ENCODE measurements around the gene MBNL3.

The MBNL3 gene

DNA sequence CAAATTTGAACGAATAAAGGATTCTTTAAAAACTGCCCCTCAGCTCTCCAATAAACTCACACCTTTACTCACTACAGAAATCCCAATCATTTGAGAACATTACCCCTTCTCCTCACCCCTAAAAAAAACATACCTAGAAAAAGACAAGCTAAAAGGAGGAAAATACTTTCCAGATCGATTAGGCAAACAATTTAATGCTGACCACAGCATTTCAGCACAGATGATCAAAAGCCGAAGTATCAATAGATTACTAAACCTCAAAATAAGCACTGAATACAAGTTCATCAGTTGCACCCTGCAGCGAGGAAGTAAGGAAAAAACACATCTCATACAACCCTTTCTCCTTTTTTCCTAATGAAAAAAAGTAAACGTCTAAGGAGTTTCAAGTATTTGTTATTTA is 65.5 kb downstream of the MBNL3 start:
- no peak for DNase-seq (ENCODE audit: low read depth, low spot score)

DNA sequence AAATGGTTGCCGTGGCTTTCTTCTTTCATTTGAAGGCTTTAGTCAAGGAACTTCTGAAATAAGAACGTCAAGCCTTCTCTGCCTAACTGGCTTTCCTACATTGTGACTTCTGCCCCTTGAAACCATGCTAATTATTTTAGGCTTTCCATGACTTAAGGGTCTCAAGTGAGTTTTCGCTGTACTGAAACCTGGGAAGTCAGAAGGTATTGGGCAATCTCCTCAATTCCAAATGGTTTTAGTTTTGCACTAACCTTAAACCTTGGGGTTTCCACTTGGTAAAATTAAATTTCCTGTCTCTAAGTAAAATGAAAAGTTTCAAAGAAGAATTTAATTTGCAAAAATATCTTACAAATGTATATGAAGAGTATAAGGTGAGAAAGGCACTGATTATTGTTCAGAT is 73.8 kb downstream of the MBNL3 start:
- DNase-seq (ENCODE audit: low read depth, low spot score): no peak

DNA sequence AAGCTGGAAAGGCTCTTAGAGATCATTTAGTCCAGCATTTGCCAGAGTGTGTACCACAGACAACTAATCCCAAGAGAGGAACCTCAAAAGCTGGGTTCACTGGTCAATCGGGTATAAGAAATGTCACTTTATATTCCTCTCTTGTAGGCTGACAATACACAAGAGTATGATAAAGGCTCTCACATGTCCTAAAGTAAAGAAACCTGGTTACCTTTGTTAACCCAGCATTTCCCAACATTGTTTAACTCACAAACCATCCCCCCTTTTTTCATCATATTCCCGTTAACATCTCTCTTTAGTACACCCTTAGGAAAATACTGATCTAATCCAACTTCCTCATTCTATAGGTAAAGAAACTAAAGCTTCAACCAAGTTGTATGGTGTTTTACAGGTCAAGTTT is 74.4 kb downstream of the MBNL3 start:
- no peak for DNase-seq (ENCODE audit: low read depth, low spot score)

DNA sequence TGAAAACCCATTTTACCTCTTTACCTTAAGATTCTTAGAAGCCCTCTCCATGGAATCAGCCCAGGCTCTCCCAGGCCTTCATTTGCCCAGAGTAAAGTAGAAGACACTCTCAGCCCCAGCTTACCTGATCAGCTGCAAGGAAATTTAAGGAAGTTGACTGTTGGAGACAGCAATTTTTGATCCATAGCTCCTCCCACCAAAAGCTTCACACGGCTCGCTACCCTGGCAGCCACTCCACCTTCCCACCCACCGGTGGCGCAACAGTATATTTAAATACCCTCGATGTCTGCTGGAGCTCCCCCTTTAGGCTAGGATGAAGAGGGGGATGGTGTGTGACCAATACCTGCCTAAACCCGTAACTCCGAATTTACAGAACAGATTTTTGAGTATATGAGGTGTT is 75.4 kb downstream of the MBNL3 start:
- DNase-seq (ENCODE audit: low read depth, low spot score): no peak

DNA sequence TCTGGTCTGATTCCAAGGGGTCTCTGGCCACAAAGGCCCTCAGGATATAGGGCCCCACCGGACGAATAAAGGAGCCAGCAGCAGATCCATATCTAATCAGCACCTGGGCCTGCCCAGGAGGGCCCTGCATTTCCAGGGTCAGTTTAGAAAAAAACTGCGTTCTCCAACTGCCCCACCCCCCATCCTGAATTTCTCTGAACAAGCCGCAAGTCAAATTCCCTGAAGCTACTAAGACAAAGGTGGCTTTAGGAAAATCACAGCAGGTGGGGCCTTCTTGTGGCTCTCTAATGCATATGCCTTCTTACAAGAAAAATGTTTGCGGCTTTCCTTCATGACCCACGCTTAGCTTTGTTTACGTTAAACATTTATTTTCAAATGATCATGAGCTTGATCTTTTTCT is 76.6 kb downstream of the MBNL3 start:
- DNase-seq (ENCODE audit: low read depth, low spot score): no peak

DNA sequence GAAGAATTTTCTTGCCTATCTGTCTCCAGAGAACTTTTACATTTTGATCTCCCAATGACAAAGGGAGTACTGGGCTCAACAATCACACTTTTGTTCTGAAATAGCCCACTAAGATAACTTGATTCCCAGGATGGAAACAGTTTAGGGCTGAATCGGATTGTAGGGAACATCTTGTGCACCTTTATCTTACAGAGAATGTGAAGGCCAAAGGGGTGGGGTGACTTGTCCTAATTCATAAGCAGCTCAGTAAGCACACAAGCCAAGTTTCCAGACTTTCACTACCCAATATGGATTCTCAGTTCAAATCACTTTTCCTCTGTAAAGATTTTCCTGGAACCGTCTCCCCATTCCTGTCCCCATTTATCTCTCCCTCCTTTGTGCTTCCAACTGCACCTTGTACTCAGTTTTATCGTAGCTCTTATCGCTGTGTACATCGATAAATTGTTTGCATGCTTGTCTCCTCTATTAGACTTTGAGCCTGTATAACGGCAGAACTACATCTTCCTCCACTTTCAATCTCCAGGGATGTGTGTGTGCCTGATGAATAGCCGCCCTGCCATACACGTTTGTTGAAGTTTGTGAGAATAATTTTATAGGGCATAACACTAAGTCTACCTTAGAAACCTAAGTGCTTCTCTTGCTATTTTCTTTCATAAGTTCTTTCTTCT is 77.4 kb downstream of the MBNL3 start:
- DNase-seq (ENCODE audit: low read depth, low spot score): no peak

DNA sequence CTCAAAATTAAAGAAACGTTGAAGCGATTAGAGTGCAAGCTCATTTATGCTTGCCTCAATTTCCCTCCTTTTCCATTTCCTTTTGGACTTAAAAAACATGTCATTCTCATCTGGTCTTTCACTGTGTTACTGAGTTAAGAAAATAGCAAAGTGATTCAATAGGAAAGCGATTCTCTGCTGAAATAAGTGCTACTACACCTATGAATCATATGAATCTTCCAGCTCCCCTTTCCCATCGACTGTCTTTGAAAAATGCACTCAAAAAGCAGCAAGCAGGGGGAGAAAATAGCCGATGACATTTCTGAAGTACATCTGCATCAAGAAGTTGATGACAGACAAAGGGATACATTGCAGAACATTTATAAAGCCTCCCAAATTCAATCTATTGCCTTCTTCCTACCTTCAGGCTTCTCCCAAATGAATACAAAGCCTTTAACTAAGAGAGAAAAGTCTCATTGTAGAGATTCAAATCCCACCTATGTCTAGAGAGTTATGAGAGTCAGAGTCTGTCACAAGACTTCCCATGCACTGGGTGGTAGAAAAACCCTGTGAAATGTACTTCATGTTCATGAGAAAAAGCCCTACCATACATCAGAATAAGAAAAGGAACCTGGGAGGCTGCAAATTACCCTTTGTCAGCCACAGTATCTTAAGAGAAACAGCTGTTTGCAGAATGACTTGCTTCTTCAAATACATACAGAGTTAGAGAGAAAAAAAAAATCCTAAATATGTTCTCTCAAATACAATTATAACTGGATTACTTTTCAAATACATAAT is 78.9 kb downstream of the MBNL3 start:
- no peak for DNase-seq (ENCODE audit: low read depth, low spot score)

DNA sequence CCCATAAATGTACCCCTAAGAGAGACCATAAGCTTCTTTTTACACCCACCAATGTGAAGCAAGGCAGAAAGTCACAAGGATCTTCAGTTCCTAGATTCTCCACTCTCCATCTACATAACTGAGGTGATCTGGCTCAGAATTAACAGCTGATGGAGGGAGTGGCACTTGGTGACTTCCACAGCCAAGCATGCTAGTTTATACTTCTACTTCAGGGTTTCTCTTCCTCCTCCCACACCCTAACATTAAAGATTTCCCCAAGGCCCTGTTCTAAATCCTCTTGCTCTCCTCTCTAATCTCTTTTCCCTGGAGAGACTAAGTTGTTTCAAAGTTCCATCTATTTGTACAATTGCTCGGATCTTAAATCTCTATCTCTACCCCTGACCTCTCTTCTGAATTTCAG is 81.1 kb downstream of the MBNL3 start:
- DNase-seq (ENCODE audit: low read depth, low spot score): no peak

DNA sequence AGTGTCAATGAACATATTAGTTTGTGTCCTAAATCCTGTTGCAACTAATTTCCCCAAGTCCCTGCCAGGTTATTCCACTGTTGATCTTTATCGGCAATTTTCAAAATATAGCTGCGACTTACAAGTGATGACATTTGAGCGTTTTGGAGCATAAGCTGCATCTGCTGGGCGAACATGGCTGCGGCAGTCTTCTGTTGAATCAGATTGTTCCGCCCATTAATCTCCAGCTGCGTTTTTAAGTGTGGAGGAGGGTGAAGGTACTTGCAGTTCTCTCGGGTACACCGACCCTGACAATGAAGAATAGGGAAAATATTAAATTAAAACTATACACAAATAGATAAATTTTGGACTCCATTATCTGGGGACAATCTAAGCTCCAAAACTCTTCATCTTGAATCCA is 82.7 kb downstream of the MBNL3 start:
- no peak for DNase-seq (ENCODE audit: low read depth, low spot score)

DNA sequence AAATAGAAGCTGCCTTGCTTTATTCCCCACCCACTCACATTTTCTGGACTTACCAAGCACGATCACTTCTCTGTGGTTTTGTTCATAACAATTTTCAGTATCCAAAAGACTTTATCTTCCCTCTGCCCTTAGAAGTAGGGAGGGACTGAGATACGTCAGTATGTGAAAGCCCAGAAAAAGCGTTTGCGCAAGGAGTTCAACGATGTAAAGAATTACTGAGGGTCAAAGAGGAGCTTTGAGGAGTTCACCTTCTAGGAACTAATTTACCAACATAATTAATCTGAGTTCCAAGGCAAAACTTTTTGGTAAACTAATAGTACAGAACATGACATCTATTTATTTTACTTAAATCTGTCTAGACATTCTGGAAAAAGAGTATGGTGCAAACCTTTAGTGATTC is 84.6 kb downstream of the MBNL3 start:
- no peak for DNase-seq (ENCODE audit: low read depth, low spot score)

DNA sequence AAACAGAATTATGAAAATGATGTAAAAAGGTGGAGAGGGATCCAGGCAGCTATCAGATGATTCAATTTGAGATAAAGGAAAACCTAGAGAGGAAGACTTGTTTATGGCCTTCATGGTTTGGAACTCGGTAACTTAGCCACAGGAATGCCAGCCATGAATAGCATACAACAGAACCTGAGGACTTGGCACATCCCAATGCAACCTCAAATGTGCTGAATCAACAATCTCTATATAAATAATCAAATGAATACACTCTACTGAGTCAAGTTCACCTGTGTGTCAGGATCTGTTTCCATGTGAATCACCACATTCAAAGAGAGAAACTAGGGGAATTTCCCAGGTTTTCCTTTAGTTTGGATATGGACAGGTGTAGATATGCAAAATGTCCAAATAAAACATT is 86.9 kb downstream of the MBNL3 start:
- DNase-seq (ENCODE audit: low read depth, low spot score): no peak

DNA sequence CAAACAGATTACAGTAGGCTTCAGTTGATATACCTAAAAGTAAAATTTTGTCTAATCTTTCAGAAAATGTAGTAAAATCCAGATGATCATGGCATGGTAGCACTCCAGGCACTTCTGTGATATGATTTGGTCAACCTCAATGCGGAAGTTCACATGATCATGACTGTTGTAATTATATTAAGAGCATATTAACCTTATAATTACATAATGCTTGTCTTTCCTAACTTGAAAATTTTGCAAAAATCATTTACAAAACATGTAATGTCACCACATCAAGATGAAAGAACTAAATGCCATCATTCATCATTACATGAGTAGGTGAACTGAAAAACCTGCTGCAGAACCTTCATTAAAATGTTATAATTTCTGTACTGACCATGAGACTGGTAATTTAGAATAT is 88.1 kb downstream of the MBNL3 start:
- DNase-seq (ENCODE audit: low read depth, low spot score): no peak

DNA sequence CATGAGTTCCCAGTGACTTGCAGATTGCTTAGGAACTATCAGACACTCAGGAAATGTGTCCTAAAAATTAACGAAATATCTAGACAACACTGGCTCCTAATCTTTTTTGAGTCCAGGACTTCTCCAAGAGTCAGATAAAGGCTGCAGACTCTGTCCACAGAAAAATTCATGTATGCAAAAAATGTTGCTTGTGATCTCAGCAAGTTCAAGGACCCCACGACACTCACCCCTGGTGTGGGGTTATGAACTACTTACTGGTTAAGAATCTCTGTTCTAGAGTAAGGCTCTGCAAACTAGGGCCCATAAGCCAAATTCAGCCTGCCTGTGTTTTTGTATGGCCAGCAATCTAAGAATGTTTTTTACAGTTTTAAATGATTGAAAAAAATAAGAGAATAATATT is 93.2 kb downstream of the MBNL3 start:
- no peak for DNase-seq (ENCODE audit: low read depth, low spot score)

DNA sequence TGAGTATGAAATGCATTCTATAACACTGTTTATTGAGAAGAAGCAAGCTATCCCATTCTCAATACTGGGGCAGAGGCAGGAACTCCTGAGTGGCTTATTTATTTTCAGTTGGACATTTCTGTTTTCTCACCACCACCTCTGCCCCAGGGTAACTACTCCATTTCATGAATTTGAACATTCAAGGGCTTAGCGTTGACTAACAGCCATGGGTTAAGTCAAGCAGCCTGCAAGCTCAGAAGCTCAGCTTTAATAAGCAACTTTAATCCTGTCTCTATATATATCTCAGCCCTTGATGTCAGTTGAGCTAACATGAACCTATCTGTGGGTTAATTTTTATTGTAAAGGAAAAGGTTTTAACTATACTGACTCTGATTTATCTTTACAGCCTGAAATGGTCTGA is 93.8 kb downstream of the MBNL3 start:
- DNase-seq (ENCODE audit: low read depth, low spot score): no peak

DNA sequence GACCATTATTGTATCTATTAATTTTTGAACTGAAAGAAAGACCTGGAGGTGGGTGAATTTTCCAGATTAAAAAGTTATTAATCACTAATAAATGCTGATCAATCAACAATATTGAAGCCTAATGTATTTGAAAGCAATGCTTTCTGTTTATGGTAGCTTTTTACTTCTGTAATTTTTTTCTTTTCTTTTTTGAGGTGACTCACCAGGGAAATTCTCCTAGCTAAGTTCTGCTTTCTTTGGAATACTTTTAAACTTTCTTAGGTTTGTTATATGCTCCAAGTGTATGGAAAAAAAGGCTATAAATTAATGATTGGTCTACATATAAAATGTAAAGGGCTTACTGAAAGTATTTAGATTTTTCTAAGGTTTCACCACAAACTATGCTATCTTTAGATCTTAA is 94.2 kb downstream of the MBNL3 start:
- DNase-seq (ENCODE audit: low read depth, low spot score): no peak

DNA sequence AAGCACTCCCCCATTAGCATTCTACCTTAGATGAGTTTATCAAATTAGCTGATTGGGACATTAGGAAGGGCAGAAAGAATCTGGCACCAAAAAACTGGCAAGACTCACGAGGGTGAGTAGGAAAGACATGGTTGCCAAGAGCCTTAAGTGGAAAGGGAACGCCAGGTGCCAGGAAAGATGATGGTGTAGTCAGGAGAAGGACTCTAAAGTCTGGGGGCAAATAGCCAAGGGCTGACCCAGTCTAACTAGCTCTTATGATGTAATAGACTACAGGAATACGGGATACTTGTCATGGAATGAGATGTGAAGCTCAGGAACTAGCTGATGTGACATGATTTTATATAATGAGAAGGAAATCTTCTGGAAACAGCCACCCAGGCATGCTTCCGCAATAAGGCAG is 94.8 kb downstream of the MBNL3 start:
- DNase-seq (ENCODE audit: low read depth, low spot score): no peak

DNA sequence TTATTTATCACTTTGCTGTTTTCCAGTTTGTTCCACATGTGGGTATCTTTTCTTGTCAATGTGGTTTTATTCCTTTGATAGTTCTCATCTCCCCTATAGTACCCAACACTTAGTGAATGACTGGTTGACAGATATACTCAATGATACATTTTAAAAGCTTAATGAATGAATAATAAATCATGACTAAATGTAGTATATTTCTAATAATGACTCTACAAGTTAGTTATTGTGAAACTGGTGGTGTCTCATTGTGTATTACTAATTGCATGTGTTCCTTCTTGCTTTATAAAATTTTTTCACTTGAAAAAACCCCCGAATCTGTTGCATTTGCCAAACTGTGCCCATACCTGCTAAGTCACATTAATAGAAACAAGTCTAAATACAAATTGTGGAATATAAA is 95.4 kb downstream of the MBNL3 start:
- no peak for DNase-seq (ENCODE audit: low read depth, low spot score)

DNA sequence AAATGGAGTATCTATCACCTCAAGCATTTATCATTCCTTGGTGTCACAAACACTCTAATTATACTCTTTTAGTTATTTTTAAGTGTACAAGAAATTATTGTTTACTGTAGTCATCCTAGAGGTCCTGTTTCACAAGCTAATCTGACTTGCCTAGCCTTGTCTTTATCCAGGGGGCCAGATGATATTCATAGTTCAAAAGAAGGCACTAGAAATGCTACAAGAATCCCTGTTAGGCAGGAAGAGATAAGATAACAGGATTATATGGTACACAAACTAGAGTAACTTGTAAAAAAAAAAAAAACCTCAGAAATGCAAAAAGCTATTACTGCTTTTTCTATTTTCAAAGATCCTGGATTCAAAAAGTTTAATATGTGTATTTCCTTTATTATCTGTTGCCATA is 95.8 kb downstream of the MBNL3 start:
- no peak for DNase-seq (ENCODE audit: low read depth, low spot score)

DNA sequence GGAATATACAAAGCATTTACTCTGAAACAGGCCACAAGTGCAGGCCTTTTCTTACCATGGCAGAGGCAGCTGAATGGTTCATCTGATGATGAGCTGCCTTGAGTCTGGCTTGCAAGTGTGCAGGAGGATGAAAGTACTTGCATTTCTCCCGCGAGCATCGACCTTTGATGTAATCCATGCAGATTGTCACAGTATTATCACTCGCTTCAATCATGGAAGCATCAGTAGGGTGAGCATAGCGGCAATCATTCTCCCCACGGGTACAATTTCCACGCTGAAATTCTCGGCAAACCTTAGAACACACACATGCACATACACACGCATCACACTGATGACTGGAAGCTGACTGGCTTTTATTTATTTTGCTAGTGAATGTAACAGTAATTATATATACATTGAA is 98.0 kb downstream of the MBNL3 start:
- no peak for DNase-seq (ENCODE audit: low read depth, low spot score)

DNA sequence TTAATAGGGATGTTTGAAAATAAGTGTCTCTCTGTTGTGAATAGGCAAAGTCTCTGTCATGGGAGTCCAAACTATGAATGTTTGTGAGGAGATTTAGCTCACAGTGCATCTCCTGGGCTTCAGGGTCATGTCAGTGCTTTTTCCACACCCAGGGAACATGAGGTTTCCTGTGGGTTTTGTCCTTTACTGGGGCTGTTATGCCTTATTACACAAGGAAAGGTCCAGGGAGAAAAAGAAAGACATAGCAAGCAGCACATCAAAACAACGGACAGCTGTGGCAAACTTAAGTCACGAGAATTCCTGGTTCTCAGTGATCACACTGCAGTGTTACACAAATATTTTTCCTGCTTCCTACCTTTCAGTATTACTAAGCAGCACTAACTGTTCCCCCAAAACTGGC is 99.4 kb downstream of the MBNL3 start:
- DNase-seq (ENCODE audit: low read depth, low spot score): no peak

DNA sequence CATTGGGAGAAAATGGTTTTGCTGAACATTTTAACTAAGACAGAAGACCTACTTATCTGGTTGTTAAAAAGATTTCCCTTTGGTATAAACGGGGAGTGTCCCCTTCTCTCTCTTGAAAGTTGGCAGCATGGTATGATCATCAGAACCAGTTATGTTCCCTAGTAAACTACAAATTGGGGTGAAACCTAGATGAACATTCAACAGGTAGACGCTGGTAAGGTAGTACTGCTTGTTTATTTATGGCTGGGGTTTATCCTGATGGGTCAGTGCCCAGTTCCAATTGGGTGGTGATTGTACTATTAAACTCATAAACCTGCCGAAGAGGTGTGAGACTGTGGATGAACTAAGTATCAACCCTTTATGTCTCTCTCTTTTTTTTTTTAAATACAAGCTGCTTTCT is 100.5 kb downstream of the MBNL3 start:
- no peak for DNase-seq (ENCODE audit: low read depth, low spot score)

DNA sequence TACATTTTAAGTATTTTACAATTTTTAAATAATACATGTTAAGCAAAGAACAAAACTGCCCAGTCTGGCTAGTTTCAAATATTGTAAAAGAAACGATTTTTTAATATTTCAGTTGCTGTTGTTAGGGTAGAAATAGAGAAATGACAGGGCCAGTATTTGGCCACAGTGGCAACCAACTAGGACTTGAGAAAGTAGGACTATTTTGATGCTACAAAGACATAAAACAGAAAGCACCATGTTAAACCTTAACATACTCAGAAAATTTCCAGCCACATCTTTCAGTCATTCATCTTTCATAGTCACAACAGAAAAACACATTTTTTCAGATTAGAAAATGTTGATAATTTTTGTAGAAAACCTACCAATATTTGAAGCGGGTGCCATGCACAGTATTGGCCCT is 104.5 kb downstream of the MBNL3 start:
- no peak for DNase-seq (ENCODE audit: low read depth, low spot score)

DNA sequence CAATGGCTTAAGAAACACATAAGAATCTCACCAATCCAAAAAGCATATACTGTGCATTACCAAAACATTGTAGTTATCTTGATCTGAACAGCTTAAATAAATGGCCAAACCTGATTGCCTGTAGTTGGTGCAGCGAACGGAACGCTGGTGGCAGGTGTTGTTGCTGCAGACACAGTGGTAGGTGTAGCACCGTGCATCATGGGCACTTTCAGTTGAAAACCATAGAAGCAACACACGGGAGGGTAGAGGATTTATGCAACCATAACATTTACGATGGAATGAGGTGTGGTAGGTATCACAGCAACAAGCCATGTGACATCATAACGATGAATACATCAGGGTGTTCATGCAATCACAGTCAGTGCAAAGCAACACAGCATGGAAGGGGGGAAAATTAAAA is 106.8 kb downstream of the MBNL3 start:
- no peak for DNase-seq (ENCODE audit: low read depth, low spot score)

DNA sequence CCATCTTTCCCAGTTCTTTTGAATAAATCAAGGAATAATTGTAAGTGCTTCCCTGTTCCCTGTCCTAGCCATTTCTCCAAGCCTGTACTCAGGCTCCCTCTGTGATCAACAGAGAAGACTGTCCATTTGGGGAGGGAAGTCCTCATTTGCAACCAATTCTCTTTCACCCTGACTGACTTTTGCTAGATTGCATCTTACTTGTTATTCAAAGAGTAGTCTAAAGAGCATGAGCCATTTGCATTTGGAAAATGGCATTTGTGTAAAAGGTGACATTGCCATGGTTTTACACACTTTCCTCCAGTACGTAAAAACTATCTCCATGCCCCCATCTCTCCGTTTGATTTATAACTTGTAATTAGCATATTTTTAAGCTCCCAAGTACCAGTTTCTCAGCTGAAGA is 110.6 kb downstream of the MBNL3 start:
- no peak for DNase-seq (ENCODE audit: low read depth, low spot score)

All from activated CD4-positive, CD25-positive, alpha-beta regulatory T cell treated with anti-CD3 and anti-CD28 coated beads, Interleukin-2, amount 50 U/mL, for 16 hours (primary cell).